HCT116 (cell line): ENCODE data around the gene PNMT.

Experiments
- CTCF ChIP-seq, 3 experiments: fragments of 200-600 bp in 1 of 3; sonication (generic) in 1 of 3; IDR thresholded peaks in 2 of 3; conservative IDR thresholded peaks in 1 of 3; 2 replicates each; pipeline ENCODE4 v1.5.1; 2012 to 2017; ENCODE audit warnings: low read depth in 2 of 3, low read length in 2 of 3, antibody characterized with exemption in 1 of 3, borderline replicate concordance in 1 of 3, control low read depth in 1 of 3, mild to moderate bottlenecking in 1 of 3, mixed read lengths in 1 of 3, mixed run types in 1 of 3, moderate library complexity in 1 of 3; ENCODE audit not compliant: insufficient read depth in 1 of 3
- ZNF274 ChIP-seq: fragments of 200-500 bp; sonication (Bioruptor generic); IDR thresholded peaks from 2 replicates; pipeline ENCODE4 v1.6.1; 2014; ENCODE audit warnings: mild to moderate bottlenecking, low read depth, low read length, inconsistent platforms

- TF ChIP-seq ZNF274, result no peak
- TF ChIP-seq CTCF (IDR thresholded peaks at IDR 0.05 in 2 of 3, conservative IDR thresholded peaks at IDR 0.05 in 1 of 3; ENCODE audit: borderline replicate concordance in 1 of 3, insufficient read depth in 1 of 3, low read depth in 2 of 3, low read length in 2 of 3), result no peak
Observed at GRCh38 chr17:39664581-39665561, 3.4 kb upstream of the PNMT start, which contains the start of gene TCAP.
